ENCODE data around the gene TRMT5. TPM values are rescaled to one million over a fixed set of nuclear protein-coding genes. Genes with fewer than 3 reads are reported as not detected.

TRMT5 gene
- total RNA-seq, 2 experiments from 2014 or later: 18.4 to 21.1 TPM

GRCh38 chr14:60968099-60968498 lies 12.8 kb downstream of the TRMT5 start:
- POLR2A ChIA-PET: no interaction called here
- CTCF ChIA-PET: no interaction called here

- ChIA-PET CTCF (interaction anchor here (1.3 kb wide), 1 partner anchor 211 kb away, joined by 3 read pairs; no protein-coding TSS in a partner anchor), POLR2A (interaction anchor here (0.8 kb wide), 1 partner anchor 211 kb away, joined by 4 read pairs; no protein-coding TSS in a partner anchor)
Observed at GRCh38 chr14:60965402-60965801, 15.5 kb downstream of the TRMT5 start.

GRCh38 chr14:60964904-60965303 lies 16.0 kb downstream of the TRMT5 start:
- ChIA-PET CTCF (interaction anchor here (1.3 kb wide), 1 partner anchor 211 kb away, joined by 3 read pairs; no protein-coding TSS in a partner anchor), POLR2A (interaction anchor here (0.8 kb wide), 1 partner anchor 211 kb away, joined by 4 read pairs; no protein-coding TSS in a partner anchor)

GRCh38 chr14:60963761-60964160 lies 17.1 kb downstream of the TRMT5 start:
- POLR2A ChIA-PET: no interaction called here

DNA sequence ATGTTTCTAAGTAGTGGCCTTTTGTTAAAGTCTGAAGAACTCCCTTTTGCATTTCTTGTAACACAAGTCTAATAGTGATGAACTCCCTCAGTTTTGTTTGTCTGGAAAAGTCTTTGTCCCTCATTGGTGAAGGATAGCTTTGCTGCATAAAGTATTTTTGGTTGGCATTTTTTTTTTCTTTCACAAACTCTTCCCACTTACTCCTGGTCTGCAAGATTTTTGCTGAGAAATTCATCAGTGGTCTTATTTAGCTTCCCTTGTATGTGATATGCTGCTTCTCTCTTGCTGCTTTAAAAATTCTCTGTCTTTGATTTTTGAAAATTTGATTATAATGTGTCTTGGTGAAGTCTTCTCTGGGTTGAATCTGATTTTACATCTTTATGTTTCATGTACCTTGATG lies 22.7 kb downstream of the TRMT5 start:
- POLR2A ChIA-PET: no interaction called here
- CTCF ChIA-PET: interaction anchor here (0.6 kb wide), 1 partner anchor 98 kb away, joined by 3 read pairs; no protein-coding TSS in a partner anchor

More at GRCh38 chr14:60963761-60964160, 17.1 kb downstream of the TRMT5 start:
- CTCF ChIA-PET: no interaction called here

DNA sequence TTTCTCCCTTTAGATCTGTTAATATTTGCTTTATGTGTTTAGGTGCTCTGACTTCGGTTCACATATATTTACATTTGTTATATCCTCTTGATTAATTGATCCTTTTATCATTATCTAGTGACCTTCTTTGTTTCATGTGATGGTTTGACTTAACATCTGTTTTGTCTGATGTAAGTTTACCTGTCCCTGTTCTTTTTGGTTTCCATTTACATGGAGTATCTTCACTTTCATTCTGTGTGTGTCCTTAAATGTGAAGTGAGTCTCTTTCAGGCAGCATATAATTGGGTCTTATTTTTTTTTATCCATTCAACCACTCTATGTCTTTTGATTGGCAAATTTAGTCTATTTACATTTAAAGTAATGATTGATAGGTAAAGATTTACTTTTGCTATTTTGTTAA lies 24.2 kb downstream of the TRMT5 start:
- ChIA-PET CTCF (no interaction called here), POLR2A (no interaction called here)

DNA sequence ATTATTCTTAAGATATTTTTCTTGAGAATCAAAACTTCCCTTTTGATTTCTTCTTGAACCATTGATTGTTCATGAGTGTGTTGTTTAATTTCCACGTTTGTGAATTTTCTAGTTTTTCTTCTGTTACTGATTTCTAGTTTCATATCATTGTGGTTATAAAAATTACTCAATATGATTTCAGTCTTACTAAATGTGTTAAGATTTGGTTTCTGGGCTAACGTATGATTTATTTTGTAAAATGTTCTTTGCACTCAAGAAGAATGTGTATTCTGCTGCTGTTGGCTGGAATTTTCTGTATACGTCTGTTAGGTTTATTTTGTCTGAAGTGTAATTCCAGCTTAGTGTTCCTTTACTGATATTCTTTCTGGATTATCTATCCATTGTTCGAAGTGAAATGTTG lies 24.7 kb downstream of the TRMT5 start:
- ChIA-PET POLR2A (no interaction called here), CTCF (no interaction called here)

- ChIA-PET POLR2A (no interaction called here), CTCF (no interaction called here)
Observed at GRCh38 chr14:60951776-60952435, 29.0 kb downstream of the TRMT5 start.

GRCh38 chr14:60946773-60947172 lies 34.1 kb downstream of the TRMT5 start:
- ChIA-PET POLR2A (no interaction called here), CTCF (no interaction called here)

DNA sequence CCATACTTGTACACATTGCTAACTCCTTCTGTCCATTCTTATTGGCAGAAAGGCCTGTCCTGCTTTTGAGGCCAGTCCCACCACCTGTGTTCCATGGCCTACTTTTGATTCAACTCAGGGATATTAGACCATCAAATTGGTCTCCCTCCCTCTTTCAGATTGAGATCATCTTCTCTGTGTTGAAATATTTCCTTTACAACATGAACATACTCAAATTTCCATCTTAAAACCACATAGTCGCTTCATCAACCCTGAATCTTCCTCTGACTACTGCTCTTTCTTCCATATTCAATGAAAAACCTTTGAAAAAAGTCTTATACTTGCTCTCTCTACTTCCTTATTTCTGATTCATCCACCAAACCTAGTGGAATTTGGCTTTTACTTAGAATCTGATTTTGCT lies 34.9 kb downstream of the TRMT5 start:
- CTCF ChIA-PET: no interaction called here
- POLR2A ChIA-PET: no interaction called here

- ChIA-PET CTCF (no interaction called here), POLR2A (no interaction called here)
Observed at GRCh38 chr14:60944204-60944603, 36.7 kb downstream of the TRMT5 start.

GRCh38 chr14:60943637-60944032 lies 37.2 kb downstream of the TRMT5 start:
- POLR2A ChIA-PET: interaction anchor here (0.7 kb wide), 1 partner anchor 57 kb away, joined by 3 read pairs; no protein-coding TSS in a partner anchor

GRCh38 chr14:60935319-60935718 lies 45.6 kb downstream of the TRMT5 start:
- POLR2A ChIA-PET: no interaction called here
- CTCF ChIA-PET: no interaction called here

More at GRCh38 chr14:60943637-60944032, 37.2 kb downstream of the TRMT5 start:
- CTCF ChIA-PET: no interaction called here

DNA sequence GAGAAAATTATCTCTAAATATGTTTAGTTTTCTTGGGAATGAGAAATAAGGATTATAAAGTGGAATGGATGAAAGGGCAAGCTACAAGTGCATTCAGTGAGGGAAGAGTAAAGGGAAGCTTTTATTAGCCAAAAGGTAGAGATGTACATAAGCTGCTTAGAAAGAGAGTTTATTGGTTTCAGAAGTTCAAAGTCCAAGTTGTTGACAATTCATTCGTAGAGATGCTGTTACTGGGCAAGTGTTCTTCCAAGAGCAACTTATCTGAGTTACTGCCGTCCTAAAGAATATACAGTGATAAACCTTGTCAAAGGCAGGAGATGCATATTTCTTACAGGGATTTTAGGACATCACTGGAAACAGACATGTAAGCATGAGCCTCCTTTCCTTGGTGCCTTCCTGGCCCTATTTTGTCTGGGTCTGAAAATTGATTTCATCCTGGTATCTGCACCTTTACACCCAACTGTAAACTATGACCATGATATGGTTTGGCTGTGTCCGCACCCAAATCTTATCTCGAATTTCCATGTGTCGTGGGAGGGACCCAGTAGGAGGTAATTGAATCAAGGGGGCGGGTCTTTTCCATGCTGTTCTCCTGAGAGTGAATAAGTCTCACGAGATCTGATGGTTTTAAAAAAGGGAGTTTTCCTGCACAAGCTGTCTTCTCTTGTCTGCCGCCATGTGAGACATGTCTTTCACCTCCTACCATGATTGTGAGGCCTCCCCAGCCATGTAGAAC lies 46.8 kb downstream of the TRMT5 start:
- ChIA-PET CTCF (no interaction called here), POLR2A (no interaction called here)

- CTCF ChIA-PET: no interaction called here
Observed at GRCh38 chr14:60931218-60931617, 49.7 kb downstream of the TRMT5 start.

DNA sequence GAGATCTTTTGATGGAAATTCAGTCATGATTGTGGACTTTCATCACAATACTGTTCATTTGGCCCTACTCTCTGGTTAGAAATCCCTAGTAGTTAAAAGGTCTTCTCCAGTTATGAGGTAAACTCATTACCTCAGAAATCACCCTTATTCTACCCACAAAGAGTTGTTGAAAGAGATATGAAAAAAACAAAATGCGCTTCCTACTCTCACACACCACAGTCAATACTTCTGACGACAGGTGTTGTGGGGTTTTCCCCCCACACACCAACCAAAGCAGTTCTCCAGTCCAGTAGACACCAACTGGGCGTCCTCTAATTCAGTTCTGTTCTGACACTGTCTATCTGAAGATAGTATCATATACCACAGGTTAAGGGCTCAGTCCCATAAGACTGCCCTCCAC lies 54.9 kb downstream of the TRMT5 start:
- CTCF ChIA-PET: no interaction called here
- POLR2A ChIA-PET: no interaction called here

More at GRCh38 chr14:60931218-60931617, 49.7 kb downstream of the TRMT5 start:
- POLR2A ChIA-PET: no interaction called here

DNA sequence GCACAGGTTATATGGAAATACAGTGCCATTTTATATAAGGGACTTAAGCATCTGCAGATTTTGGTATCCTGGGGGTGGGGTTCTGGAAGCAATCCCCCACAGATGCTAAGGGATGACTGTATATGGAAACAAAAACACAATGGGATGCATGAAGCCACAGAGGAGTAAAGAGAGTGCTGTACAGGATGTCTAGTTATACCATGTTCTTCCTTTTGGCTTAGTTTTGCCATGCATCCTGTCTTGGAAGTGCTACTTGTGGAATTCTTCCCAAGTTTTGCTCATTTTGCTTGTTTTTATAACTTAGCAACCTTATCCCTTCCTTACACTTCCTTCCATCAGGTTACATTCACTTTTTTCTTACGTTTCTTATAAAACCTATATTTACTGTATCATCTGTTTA lies 55.6 kb downstream of the TRMT5 start:
- ChIA-PET CTCF (no interaction called here), POLR2A (no interaction called here)

GRCh38 chr14:60922050-60922449 lies 58.8 kb downstream of the TRMT5 start:
- ChIA-PET CTCF (no interaction called here), POLR2A (no interaction called here)

All from activated CD8-positive, alpha-beta memory T cell treated with anti-CD3 and anti-CD28 coated beads for 36 hours (primary cell).